SU-DHL-6 (cell line): ENCODE data around the gene ETS1.

Experiments used
- H2AFZ ChIP-seq: fragments of 200-600 bp; sonication (generic); 2 replicates; pipeline ENCODE4 v1.6.1; 2014; ENCODE audit warnings: low read depth, mild to moderate bottlenecking, moderate library complexity, mixed read lengths, antibody characterized with exemption, low read length; ENCODE audit not compliant: severe bottlenecking
- H3F3A ChIP-seq: fragments of 200-600 bp; shearing (Covaris generic); 2 replicates; pipeline ENCODE4 v1.6.0; 2016; ENCODE audit warnings: antibody characterized with exemption, mild to moderate bottlenecking; ENCODE audit not compliant: insufficient read depth
- H3K27ac ChIP-seq: fragments of 200-600 bp; sonication (generic); 2 replicates; pipeline ENCODE4 v1.5.1; 2016; ENCODE audit warnings: low read depth, mild to moderate bottlenecking, low read length, moderate library complexity, mixed read lengths
- H3K27me3 ChIP-seq: fragments of 200-600 bp; sonication (generic), shearing (Covaris generic); 2 replicates; pipeline ENCODE4 v1.6.0; 2014; ENCODE audit warnings: mild to moderate bottlenecking, low read length
- H3K36me3 ChIP-seq: fragments of 200-600 bp; sonication (generic); 2 replicates; pipeline ENCODE4 v1.6.1; 2014; ENCODE audit warnings: mild to moderate bottlenecking, low read length, mixed read lengths
- H3K4me2 ChIP-seq: fragments of 300-600, 200-600 bp; shearing (Covaris generic), sonication (generic); 2 replicates; pipeline ENCODE4 v1.6.0; 2014; ENCODE audit warnings: low read length, low read depth, mild to moderate bottlenecking; ENCODE audit not compliant: poor library complexity, severe bottlenecking
- H3K4me3 ChIP-seq: fragments of 200-600 bp; sonication (generic); 2 replicates; pipeline ENCODE4 v1.5.1; 2014; ENCODE audit warnings: antibody characterized with exemption, low read length, mild to moderate bottlenecking, mixed read lengths; ENCODE audit not compliant: insufficient read depth, poor library complexity, severe bottlenecking
- H3K79me2 ChIP-seq: fragments of 200-600 bp; sonication (generic); 2 replicates; pipeline ENCODE4 v1.6.1; 2014; ENCODE audit warnings: mild to moderate bottlenecking, low read length, moderate library complexity; ENCODE audit not compliant: insufficient read depth
- H3K9ac ChIP-seq: fragments of 200-600 bp; sonication (generic); 2 replicates; pipeline ENCODE4 v1.7.0; 2014; ENCODE audit warnings: mild to moderate bottlenecking, low read length
- H3K9me2 ChIP-seq: fragments of 200-600 bp; sonication (generic); replicated peaks from 2 replicates; pipeline ENCODE4 v1.6.1; 2014; ENCODE audit warnings: low read length; ENCODE audit not compliant: insufficient read depth
- H3K9me3 ChIP-seq: fragments of 200-600 bp; sonication (generic); 2 replicates; pipeline ENCODE4 v1.6.1; 2014; ENCODE audit warnings: low read length, mixed read lengths; ENCODE audit not compliant: insufficient read depth
- H4K20me1 ChIP-seq: fragments of 200-600 bp; sonication (generic); 2 replicates; pipeline ENCODE4 v1.6.1; 2014; ENCODE audit warnings: low read depth, mild to moderate bottlenecking, antibody characterized with exemption, low read length, moderate library complexity, mixed read lengths
- EZH2phosphoT487 ChIP-seq: fragments of 200-600 bp; sonication (generic), shearing (Covaris generic); conservative IDR thresholded peaks from 2 replicates; pipeline ENCODE4 v1.6.1; 2018; ENCODE audit warnings: mild to moderate bottlenecking, antibody characterized with exemption, low read length, moderate library complexity, mixed read lengths
- TF ChIP-seq, protein P1 (sequence below): fragments of 200-600 bp; sonication (generic); IDR thresholded peaks from one replicate; pipeline ENCODE4 v1.5.1; 2017; ENCODE audit warnings: antibody characterized with exemption, mild to moderate bottlenecking, low read length, moderate library complexity; ENCODE audit not compliant: insufficient read depth, poor library complexity, severe bottlenecking

The ETS1 gene

DNA sequence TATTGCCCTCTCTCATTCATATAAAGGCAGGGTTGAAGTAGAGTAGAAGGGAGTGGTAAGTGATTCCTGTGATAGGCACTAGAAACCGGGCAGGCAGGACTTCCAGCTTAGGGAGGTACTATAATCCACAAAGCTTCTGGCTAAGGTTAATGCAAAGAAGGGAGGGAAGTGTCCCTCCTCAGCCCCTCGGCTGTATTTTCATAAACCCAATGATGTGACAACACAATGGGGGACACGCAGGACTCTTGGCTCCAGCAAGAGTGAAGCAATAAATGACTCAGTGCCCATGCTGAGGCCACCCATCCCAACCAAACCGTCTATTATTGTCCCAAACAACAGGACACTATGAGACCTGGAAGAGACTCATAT is 90.7 kb downstream of the ETS1 start:
- peak overlapping the region; percentile 44 for H3K4me2 ChIP-seq

DNA sequence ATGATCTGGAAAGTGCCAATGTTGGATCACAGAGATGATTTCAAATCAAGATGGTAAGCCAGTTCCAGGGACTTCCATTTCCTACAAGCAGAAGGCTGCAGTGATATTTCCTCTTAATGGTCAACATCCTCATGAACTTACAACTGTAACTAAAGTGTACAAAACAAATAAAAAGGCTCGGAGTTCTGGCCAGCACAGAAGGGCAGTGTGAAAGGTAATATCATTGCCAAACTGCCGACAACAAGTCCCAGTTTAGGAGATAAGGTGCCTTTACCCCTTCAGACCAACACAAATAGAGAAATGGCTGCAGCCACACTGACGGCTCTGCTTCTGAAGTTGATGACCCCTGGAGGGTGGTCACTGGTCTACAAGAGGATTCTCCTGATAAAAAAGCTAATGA is 91.1 kb downstream of the ETS1 start:
- Histone ChIP-seq H3K4me3 (no peak overlapping the region), H3K9ac (peak overlapping the region; percentile 40; the same call in 1 of the 2 replicates)
- TF ChIP-seq, protein P1, sequence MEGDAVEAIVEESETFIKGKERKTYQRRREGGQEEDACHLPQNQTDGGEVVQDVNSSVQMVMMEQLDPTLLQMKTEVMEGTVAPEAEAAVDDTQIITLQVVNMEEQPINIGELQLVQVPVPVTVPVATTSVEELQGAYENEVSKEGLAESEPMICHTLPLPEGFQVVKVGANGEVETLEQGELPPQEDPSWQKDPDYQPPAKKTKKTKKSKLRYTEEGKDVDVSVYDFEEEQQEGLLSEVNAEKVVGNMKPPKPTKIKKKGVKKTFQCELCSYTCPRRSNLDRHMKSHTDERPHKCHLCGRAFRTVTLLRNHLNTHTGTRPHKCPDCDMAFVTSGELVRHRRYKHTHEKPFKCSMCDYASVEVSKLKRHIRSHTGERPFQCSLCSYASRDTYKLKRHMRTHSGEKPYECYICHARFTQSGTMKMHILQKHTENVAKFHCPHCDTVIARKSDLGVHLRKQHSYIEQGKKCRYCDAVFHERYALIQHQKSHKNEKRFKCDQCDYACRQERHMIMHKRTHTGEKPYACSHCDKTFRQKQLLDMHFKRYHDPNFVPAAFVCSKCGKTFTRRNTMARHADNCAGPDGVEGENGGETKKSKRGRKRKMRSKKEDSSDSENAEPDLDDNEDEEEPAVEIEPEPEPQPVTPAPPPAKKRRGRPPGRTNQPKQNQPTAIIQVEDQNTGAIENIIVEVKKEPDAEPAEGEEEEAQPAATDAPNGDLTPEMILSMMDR = no peak
- no peak for TF ChIP-seq EZH2phosphoT487

More for the DNA sequence above, 90.7 kb downstream of the ETS1 start:
- Histone ChIP-seq H3K27ac (peak overlapping the region; percentile 72), H3K27me3 (no peaks in the 10 kb centered on the region), H4K20me1 (no peaks in the 10 kb centered on the region), H3K79me2 (peaks cover 100% of the 10 kb centered on the region), H3K9ac (peak overlapping the region; percentile 40; the same call in 1 of the 2 replicates), H3K36me3 (peaks cover 4% of the 10 kb centered on the region; the same call in 1 of the 2 replicates), H3K9me2 (no peaks in the 10 kb centered on the region), H2AFZ (no peak overlapping the region), H3K9me3 (no peaks in the 10 kb centered on the region), H3F3A (peaks cover 4% of the 10 kb centered on the region; the same call in 1 of the 2 replicates), H3K4me3 (no peak overlapping the region)
- TF ChIP-seq EZH2phosphoT487 = no peak
- TF ChIP-seq, protein P1 = no peak

DNA sequence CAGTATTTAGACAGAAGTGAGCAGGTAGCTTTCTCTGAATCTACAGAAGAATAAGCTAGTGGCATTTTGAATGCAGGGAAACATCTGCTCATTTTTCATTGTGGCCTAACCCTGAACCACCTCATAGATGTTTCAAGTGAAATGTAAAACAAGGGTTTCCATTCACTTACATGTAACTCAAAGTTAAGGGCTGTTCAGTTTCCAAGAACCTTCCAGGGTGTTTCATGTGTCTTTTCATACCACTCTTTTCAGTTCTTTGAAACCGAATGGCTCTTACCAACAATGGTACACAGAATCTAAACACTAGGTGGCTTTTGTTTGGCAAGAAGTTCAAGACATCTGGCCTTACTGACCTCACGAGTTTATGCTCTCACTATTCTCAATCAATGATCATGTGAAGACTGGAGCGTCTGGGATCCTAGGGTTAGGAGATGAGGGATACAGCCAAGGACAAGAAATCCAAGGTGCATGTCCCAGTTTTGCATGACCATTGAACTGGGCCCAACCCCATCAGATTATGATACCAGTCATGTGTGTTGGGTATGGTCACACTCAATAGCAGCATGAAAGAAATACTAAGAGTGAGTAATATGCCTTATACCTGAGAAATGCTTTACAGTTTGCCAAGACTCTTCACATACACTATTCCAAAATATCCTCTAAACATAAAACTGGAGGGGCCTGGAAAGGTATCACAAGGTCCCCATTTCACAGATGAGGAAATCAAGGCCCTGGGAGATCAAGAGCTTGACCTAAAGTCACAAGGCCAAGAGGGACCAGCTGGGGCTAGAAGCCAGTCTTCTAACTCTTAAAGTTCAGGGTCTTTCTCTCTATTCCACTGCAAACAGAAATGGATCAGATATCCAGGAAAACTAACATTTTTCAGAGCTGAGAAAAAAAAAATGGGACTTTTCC is 92.7 kb downstream of the ETS1 start:
- H4K20me1 ChIP-seq = no peaks in the 10 kb centered on the region
- H2AFZ ChIP-seq = no peak overlapping the region
- H3K27ac ChIP-seq = peak overlapping the region; percentile 72; the same call in 1 of the 2 replicates

More for the DNA sequence above, 91.1 kb downstream of the ETS1 start:
- no peaks in the 10 kb centered on the region for H3K27me3 ChIP-seq
- no peaks in the 10 kb centered on the region for H3K9me3 ChIP-seq
- peak overlapping the region; percentile 72 for H3K27ac ChIP-seq
- H3K79me2 ChIP-seq = peaks cover 99% of the 10 kb centered on the region
- H4K20me1 ChIP-seq = no peaks in the 10 kb centered on the region
- peak overlapping the region; percentile 44 for H3K4me2 ChIP-seq
- no peaks in the 10 kb centered on the region for H3K9me2 ChIP-seq
- H2AFZ ChIP-seq = no peak overlapping the region
- peaks cover under 1% of the 10 kb centered on the region; the same call in 1 of the 2 replicates for H3F3A ChIP-seq
- peaks cover 4% of the 10 kb centered on the region; the same call in 1 of the 2 replicates for H3K36me3 ChIP-seq

More for the DNA sequence above, 92.7 kb downstream of the ETS1 start:
- Histone ChIP-seq H3F3A (no peaks in the 10 kb centered on the region; the same call in 1 of the 2 replicates), H3K36me3 (peaks cover 7% of the 10 kb centered on the region; the same call in 1 of the 2 replicates), H3K9me2 (no peaks in the 10 kb centered on the region), H3K9ac (no peak overlapping the region), H3K9me3 (no peaks in the 10 kb centered on the region), H3K4me3 (no peak overlapping the region), H3K79me2 (peaks cover 96% of the 10 kb centered on the region), H3K27me3 (no peaks in the 10 kb centered on the region), H3K4me2 (no peak overlapping the region)
- TF ChIP-seq, protein P1 = no peak
- TF ChIP-seq EZH2phosphoT487 = no peak
